IPS-18c (cell line): Measurements from ENCODE around the gene HOXA11.

Source experiments
- H3K4me3 ChIP-seq: 2 replicates; pipeline ENCODE4 v1.7.0; 2013; ENCODE audit warnings: low read depth, mild to moderate bottlenecking, low read length, moderate library complexity; ENCODE audit not compliant: insufficient read depth
- H3K9me3 ChIP-seq: one replicate; pipeline ENCODE4 v1.6.1; 2013; ENCODE audit warnings: mild to moderate bottlenecking, low read length, moderate library complexity; ENCODE audit not compliant: control insufficient read depth, insufficient read depth

Gene HOXA11

DNA sequence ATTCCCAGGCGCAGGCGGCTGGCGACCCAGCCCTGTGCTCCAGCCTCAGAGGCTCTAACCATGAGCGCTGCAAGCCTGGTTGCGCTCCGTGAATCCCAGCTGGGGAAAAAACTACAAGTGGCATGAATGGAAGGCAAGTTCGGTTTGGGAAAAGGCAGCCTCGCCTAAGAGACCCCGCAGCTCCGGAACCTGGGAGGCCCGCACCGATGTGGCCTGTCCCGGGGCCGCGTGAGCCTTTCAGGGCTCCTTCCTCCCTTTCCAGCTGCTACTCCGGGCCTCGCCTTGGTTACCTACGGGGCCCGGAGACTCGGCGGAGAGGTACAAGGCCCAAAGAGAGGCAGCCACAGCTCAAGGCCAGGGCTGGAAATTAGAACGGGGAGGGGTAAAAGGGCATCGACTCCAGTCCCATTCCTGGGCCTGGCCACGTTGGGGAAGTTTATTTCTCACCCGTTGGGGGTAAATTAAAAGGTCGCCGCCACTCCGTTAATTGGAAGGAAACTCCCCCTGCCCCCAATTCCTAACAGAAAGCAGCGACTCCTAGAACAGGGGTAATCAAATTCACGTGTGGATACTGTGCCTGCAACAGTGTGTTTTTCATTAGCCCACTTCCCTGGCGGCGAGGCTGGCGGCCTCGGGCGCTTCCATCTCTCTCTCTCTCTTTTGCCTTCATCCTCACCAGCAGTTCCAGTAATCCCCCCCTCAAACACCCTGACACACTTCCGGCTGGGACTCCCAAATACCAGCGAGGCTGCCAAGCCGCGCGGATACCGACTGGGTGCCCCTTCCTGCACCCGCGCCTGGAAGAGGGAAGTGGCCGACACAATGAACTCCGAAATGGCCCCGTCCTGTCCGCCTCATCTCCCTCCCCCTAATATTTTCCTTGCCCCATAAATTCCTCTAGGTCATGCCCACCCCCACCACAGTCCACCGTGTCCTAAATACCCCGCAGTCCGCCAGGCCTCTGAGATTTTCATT is 18.2 kb downstream of the HOXA11 start:
- peaks cover 7% of the 10 kb centered on the region for H3K9me3 ChIP-seq
- H3K4me3 ChIP-seq = no peak overlapping the region

GRCh38 chr7:27165996-27166530 is 19.0 kb downstream of the HOXA11 start:
- no peak overlapping the region for H3K4me3 ChIP-seq

GRCh38 chr7:27165089-27165995 is 19.7 kb downstream of the HOXA11 start, which contains the start of gene HOXA9:
HOXA9 (minus strand) TSS chr7:27165537; CDS start chr7:27165457, 80 bp downstream.
- H3K4me3 ChIP-seq = no peak within 1 kb of the TSS; the same call in 1 of the 2 replicates
- H3K9me3 ChIP-seq = peaks cover 9% of the 10 kb centered on the region

More at GRCh38 chr7:27165996-27166530, 19.0 kb downstream of the HOXA11 start:
- H3K9me3 ChIP-seq = peaks cover 7% of the 10 kb centered on the region

GRCh38 chr7:27164367-27165088 is 20.5 kb downstream of the HOXA11 start:
- Histone ChIP-seq H3K4me3 (no peak overlapping the region; the same call in 1 of the 2 replicates), H3K9me3 (peaks cover 12% of the 10 kb centered on the region)

DNA sequence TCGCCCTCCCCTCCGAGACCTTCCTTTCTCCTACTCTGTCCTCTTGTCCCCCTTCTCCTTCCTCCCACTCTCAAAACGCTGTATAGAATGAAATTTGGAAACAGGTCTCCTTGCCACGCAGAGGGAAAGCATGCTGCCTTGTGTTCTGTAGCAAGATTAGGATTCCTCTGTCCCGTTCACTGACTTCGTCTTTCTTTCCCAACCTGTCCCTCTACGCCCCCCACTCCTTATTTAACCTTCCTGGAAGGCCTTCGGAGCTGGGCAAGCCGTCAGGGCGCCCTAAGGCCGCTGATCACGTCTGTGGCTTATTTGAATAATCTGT is 21.0 kb downstream of the HOXA11 start:
- H3K9me3 ChIP-seq = peaks cover 12% of the 10 kb centered on the region
- H3K4me3 ChIP-seq = no peak overlapping the region

- Histone ChIP-seq H3K4me3 (no peak overlapping the region), H3K9me3 (peaks cover 13% of the 10 kb centered on the region)
These were observed 21.6 kb downstream of the HOXA11 start for GRCh38 chr7:27163288-27164044.

GRCh38 chr7:27162561-27163287 is 22.3 kb downstream of the HOXA11 start:
- peaks cover 16% of the 10 kb centered on the region for H3K9me3 ChIP-seq
- H3K4me3 ChIP-seq = no peak overlapping the region

- H3K9me3 ChIP-seq = peaks cover 16% of the 10 kb centered on the region
- H3K4me3 ChIP-seq = no peak overlapping the region
These were observed 23.1 kb downstream of the HOXA11 start for GRCh38 chr7:27161721-27162560.

DNA sequence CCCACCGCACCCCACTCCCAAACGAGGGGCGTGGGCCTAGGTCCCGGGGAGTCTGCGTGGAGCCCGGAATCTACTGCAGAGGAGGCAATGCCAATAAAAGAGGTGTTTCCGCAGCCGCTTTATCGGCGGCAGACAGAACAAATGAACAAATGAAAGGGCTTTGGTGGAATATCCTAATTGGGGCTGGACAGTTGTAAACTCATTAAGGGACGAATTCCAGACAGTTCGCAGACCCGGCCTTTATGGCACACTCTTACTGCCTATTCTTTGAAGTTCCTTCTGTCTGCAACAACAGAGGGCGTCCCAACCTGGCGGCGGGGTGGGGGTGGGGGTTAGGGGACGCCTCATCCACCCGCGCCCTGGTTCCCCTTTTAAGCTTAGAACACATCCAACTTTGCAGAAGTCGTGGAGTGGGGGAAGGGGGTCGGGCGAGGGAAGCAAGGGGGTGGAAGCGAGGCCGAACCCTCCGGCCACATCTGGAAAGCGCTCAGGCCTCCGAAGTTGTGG is 23.8 kb downstream of the HOXA11 start:
- H3K9me3 ChIP-seq = peaks cover 16% of the 10 kb centered on the region
- no peak overlapping the region for H3K4me3 ChIP-seq

DNA sequence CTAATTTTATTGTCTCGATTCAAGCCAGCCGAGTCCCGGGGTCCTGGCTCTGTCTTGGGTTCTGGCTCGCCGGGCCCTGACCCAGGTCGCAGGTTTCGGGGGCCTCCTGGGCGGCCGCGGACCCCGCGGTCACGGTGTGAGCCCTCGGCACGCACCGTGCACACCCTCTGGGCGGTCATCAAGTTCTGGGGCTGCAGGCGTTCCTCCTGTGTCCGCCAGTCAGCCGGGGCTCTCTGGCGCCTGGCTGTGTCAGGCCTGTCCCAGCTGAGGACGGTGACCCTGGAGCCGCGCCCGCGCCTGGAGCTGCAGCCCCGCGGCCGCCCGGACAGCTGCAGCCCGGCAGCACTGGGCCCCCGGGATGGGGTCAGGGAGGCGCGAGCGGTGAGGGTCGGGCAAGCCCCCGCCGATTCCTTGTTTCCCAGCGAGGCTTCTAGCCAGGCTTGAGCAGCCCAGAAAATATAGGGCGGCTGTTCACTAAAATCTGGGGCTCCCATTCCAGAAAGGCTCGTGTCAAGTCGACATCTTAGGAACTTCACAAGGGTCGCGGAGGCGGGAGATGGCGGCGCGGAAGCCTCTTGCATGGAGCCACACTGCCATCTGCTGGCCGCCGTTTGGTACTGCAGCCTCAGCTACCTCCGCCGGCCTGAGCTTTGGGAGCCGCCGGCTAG is 24.4 kb downstream of the HOXA11 start:
- Histone ChIP-seq H3K9me3 (peaks cover 16% of the 10 kb centered on the region), H3K4me3 (peak overlapping the region; percentile 61)

- Histone ChIP-seq H3K4me3 (peak overlapping the region; percentile 61; the same call in 1 of the 2 replicates), H3K9me3 (peaks cover 12% of the 10 kb centered on the region)
These were observed 24.9 kb downstream of the HOXA11 start for GRCh38 chr7:27160145-27160545.

DNA sequence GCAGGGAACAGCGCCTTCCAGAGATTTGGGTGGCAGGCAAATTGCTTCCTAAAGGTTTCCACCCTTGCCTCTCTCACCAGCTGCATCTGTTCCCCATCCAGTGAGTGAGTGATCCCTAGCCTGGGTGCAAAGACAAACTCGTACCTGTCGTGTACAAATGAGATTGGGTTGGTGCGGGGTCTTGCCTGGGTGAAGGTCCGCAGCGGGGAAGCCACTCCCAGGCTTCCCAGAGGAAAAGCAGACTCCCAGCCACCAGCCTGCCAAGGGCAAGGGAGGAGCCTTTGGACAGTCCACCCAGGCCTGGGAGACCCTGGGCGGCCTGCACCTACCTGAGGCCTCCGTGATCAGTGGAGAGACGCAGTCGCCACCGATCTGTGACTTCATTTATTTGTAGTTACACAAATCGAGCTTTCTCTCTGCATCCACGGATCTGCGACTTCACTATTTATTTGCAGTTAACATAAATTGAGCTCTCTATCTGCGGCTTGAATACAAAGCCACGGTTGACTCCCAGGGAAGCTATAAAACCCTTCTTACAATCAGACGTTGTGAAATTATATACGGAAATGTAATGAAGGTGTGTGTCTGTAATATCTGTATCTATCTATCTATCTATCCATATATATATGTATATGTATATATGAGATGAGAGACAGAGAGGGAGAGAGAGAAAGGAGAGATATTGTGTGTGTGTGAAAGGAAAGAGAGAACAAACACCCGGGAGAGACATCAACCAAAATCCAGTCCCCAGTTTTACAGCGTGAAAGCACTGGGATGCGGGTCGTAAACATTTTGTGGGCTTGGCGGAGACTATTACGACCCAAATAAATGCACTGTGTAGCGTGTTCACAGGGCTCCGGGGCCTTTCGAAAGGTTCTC is 25.5 kb downstream of the HOXA11 start:
- no peak overlapping the region for H3K4me3 ChIP-seq
- peaks cover 9% of the 10 kb centered on the region for H3K9me3 ChIP-seq

- H3K4me3 ChIP-seq = no peak overlapping the region
These were observed 26.4 kb downstream of the HOXA11 start for GRCh38 chr7:27158436-27159265.

More at GRCh38 chr7:27158436-27159265, 26.4 kb downstream of the HOXA11 start:
- peaks cover 9% of the 10 kb centered on the region for H3K9me3 ChIP-seq
